SK-N-SH (cell line): Measurements from ENCODE around the gene KRT17. TPM values are rescaled to one million over a fixed set of nuclear protein-coding genes. Genes with fewer than 3 reads are reported as not detected.

Experiments used
- CTCF ChIA-PET: fragments of 300-600, 350-600 bp; formaldehyde crosslinking; extraction: SDS; loops from one replicate; lab custom pipeline; 2021; lab: Yijun Ruan, JAX
- POLR2A ChIA-PET: fragments of 350-600 bp; sonication (Branson Sonifier 250); formaldehyde crosslinking; extraction: SDS; loops from one replicate; lab custom pipeline; 2020; ENCODE audit warnings: antibody characterized with exemption, inconsistent platforms; lab: Yijun Ruan, JAX
- DNase-seq: peaks from one replicate; pipeline ENCODE4 v3.0.0; 2012
- H2AFZ ChIP-seq: fragments of 200-600 bp; sonication (generic); 2 replicates; pipeline ENCODE4 v1.8.1; 2016; ENCODE audit warnings: antibody characterized with exemption, mild to moderate bottlenecking, low read depth
- H3F3A ChIP-seq: fragments of 200-600 bp; sonication (generic); replicated peaks from 2 replicates; pipeline ENCODE3; 2016; ENCODE audit warnings: antibody characterized with exemption, mild to moderate bottlenecking; ENCODE audit not compliant: insufficient read depth
- H3K27ac ChIP-seq, 2 experiments: fragments of 200-500 bp in 1 of 2; fragments of 200-600 bp in 1 of 2; sonication (Bioruptor generic) in 1 of 2; sonication (generic), shearing (Covaris generic) in 1 of 2; 2 replicates each; pipeline versions ENCODE4 v1.5.1 to v1.6.1; 2014 to 2016; ENCODE audit warnings: low read depth in 2 of 2, inconsistent platforms in 1 of 2, low read length in 1 of 2, mild to moderate bottlenecking in 1 of 2, mixed read lengths in 1 of 2
- H3K27me3 ChIP-seq: fragments of 200-600 bp; sonication (generic), shearing (Covaris generic); 2 replicates; pipeline ENCODE4 v1.6.1; 2016; ENCODE audit warnings: mixed run types; ENCODE audit not compliant: insufficient read depth
- H3K36me3 ChIP-seq, 2 experiments: fragments of 200-500 bp in 1 of 2; fragments of 200-600 bp in 1 of 2; sonication (Bioruptor generic) in 1 of 2; sonication (generic) in 1 of 2; replicated peaks in 1 of 2; 2 replicates each; pipeline versions ENCODE3 to v1.5.1; 2014 to 2016; ENCODE audit warnings: low read length in 1 of 2, mild to moderate bottlenecking in 1 of 2; ENCODE audit not compliant: insufficient read depth in 2 of 2, control insufficient read depth in 1 of 2
- H3K4me1 ChIP-seq, 2 experiments: fragments of 200-500 bp in 1 of 2; fragments of 200-600 bp in 1 of 2; sonication (Bioruptor generic) in 1 of 2; sonication (generic), shearing (Covaris generic) in 1 of 2; 2 replicates each; pipeline versions ENCODE4 v1.5.1 to v1.6.1; 2014 to 2016; ENCODE audit warnings: low read depth in 1 of 2, low read length in 1 of 2, mixed run types in 1 of 2; ENCODE audit not compliant: insufficient read depth in 2 of 2, control insufficient read depth in 1 of 2
- H3K4me2 ChIP-seq: fragments of 200-600 bp; sonication (generic), shearing (Covaris generic); 2 replicates; pipeline ENCODE4 v1.6.1; 2017; ENCODE audit warnings: mixed run types
- H3K4me3 ChIP-seq, 2 experiments: fragments of 200-500 bp in 1 of 2; fragments of 200-600 bp in 1 of 2; sonication (Bioruptor generic) in 1 of 2; sonication (generic), shearing (Covaris generic) in 1 of 2; 2 replicates each; pipeline versions ENCODE4 v1.5.1 to v1.8.1; 2014 to 2016; ENCODE audit warnings: low read depth in 2 of 2, inconsistent platforms in 1 of 2, low read length in 1 of 2, mild to moderate bottlenecking in 1 of 2, mixed read lengths in 1 of 2, moderate library complexity in 1 of 2
- H3K79me2 ChIP-seq: fragments of 200-600 bp; sonication (generic); 2 replicates; pipeline ENCODE4 v1.8.1; 2017; ENCODE audit warnings: mild to moderate bottlenecking; ENCODE audit not compliant: insufficient read depth
- H3K9ac ChIP-seq: fragments of 200-600 bp; sonication (generic); 2 replicates; pipeline ENCODE4 v1.6.1; 2017; ENCODE audit warnings: mixed run types
- H3K9me2 ChIP-seq: fragments of 200-600 bp; sonication (generic); 2 replicates; pipeline ENCODE4 v1.6.1; 2017; ENCODE audit warnings: mixed run types
- H3K9me3 ChIP-seq: fragments of 200-600 bp; sonication (generic); 2 replicates; pipeline ENCODE4 v1.6.1; 2017; ENCODE audit warnings: mixed run types, mild to moderate bottlenecking, moderate library complexity
- H4K20me1 ChIP-seq: fragments of 200-600 bp; sonication (generic); 2 replicates; pipeline ENCODE4 v1.6.1; 2017; ENCODE audit warnings: mild to moderate bottlenecking, mixed run types; ENCODE audit not compliant: insufficient read depth
- CTCF ChIP-seq: fragments of 200-600 bp; sonication (generic); IDR thresholded peaks from 2 replicates; pipeline ENCODE4 v1.6.1; 2017; ENCODE audit warnings: antibody characterized with exemption, mild to moderate bottlenecking, moderate library complexity
- RAD21 ChIP-seq: IDR thresholded peaks from 2 replicates; pipeline ENCODE4 v1.6.1; 2012; ENCODE audit warnings: mild to moderate bottlenecking, low read length
- RFX5 ChIP-seq: IDR thresholded peaks from 2 replicates; pipeline ENCODE4 v1.6.1; 2012; ENCODE audit warnings: mild to moderate bottlenecking, improper control_type of control experiment, low read length
- SMC3 ChIP-seq: IDR thresholded peaks from 2 replicates; pipeline ENCODE4 v1.6.1; 2012; ENCODE audit warnings: low read depth, low read length, improper control_type of control experiment
- USF2 ChIP-seq: fragments of 150-350 bp; IDR thresholded peaks from 2 replicates; pipeline ENCODE4 v1.6.1; 2017; ENCODE audit warnings: antibody characterized with exemption, low read length, low read depth, borderline replicate concordance
- WGBS: methylation state at CpG from one replicate; pipeline ENCODE4 v1.1.6; 2017; ENCODE audit warnings: low lambda C conversion rate; 5-methylcytosine and 5-hydroxymethylcytosine counted together
- polyA plus RNA-seq, 3 experiments: library from polyadenylated mRNA; depleted of rRNA; stranded (reverse); fragments of >200 nt; gene quantifications; 2 replicates each; pipeline ENCODE4 v1.2.3, GENCODE V29; 2012
- TF ChIP-seq, protein P1 (sequence below): IDR thresholded peaks from 2 replicates; pipeline ENCODE4 v1.4.0; 2012; ENCODE audit warnings: low read depth, borderline replicate concordance
- TF ChIP-seq, protein P2 (sequence below): IDR thresholded peaks from 2 replicates; pipeline ENCODE4 v1.6.1; 2012; ENCODE audit warnings: mild to moderate bottlenecking, low read depth, low read length, moderate library complexity

KRT17 gene
- polyA plus RNA-seq, 1 of the 3 experiments (the other 2 are of a cell fraction): 0.39 TPM

GRCh38 chr17:41579484-41580243 is 44.7 kb downstream of the KRT17 start:
- Histone ChIP-seq H3K9me3 (no peaks in the 10 kb centered on the region), H4K20me1 (no peaks in the 10 kb centered on the region), H3K27me3 (no peaks in the 10 kb centered on the region; the same call in 1 of the 2 replicates), H3K4me3 (no peak overlapping the region), H3K4me2 (no peak overlapping the region), H3K27ac (no peak overlapping the region), H3K36me3 (no peaks in the 10 kb centered on the region), H3K9me2 (no peaks in the 10 kb centered on the region), H2AFZ (no peak overlapping the region), H3K4me1 (peaks cover 0 to 3% of the 10 kb centered on the region in 2 experiments; a peak in 1 of 4 replicates), H3F3A (no peaks in the 10 kb centered on the region), H3K9ac (no peak overlapping the region), H3K79me2 (no peaks in the 10 kb centered on the region)
- WGBS: 47% methylated on average over 13 of the region's 18 CpGs
- POLR2A ChIA-PET: interaction anchor here (1.1 kb wide), 1 partner anchor 69 kb away, joined by 3 read pairs; no protein-coding TSS in a partner anchor
- TF ChIP-seq CTCF (peak; percentile 62), RAD21 (peak; percentile 75), USF2 (peak; percentile 23; the same call in 1 of the 2 replicates), RFX5 (no peak), SMC3 (peak; percentile 66)
- TF ChIP-seq, protein P1, sequence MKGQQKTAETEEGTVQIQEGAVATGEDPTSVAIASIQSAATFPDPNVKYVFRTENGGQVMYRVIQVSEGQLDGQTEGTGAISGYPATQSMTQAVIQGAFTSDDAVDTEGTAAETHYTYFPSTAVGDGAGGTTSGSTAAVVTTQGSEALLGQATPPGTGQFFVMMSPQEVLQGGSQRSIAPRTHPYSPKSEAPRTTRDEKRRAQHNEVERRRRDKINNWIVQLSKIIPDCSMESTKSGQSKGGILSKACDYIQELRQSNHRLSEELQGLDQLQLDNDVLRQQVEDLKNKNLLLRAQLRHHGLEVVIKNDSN: peak; percentile 54; the same call in 1 of the 2 replicates
- TF ChIP-seq, protein P2, sequence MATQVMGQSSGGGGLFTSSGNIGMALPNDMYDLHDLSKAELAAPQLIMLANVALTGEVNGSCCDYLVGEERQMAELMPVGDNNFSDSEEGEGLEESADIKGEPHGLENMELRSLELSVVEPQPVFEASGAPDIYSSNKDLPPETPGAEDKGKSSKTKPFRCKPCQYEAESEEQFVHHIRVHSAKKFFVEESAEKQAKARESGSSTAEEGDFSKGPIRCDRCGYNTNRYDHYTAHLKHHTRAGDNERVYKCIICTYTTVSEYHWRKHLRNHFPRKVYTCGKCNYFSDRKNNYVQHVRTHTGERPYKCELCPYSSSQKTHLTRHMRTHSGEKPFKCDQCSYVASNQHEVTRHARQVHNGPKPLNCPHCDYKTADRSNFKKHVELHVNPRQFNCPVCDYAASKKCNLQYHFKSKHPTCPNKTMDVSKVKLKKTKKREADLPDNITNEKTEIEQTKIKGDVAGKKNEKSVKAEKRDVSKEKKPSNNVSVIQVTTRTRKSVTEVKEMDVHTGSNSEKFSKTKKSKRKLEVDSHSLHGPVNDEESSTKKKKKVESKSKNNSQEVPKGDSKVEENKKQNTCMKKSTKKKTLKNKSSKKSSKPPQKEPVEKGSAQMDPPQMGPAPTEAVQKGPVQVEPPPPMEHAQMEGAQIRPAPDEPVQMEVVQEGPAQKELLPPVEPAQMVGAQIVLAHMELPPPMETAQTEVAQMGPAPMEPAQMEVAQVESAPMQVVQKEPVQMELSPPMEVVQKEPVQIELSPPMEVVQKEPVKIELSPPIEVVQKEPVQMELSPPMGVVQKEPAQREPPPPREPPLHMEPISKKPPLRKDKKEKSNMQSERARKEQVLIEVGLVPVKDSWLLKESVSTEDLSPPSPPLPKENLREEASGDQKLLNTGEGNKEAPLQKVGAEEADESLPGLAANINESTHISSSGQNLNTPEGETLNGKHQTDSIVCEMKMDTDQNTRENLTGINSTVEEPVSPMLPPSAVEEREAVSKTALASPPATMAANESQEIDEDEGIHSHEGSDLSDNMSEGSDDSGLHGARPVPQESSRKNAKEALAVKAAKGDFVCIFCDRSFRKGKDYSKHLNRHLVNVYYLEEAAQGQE: no peak
- DNase-seq: peak; percentile 90
- CTCF ChIA-PET: interaction anchor here (0.5 to 2.7 kb wide), 21 partner anchors 8 to 761 kb away, joined by 3 to 57 read pairs (median 5); no protein-coding TSS in a partner anchor
